PC-3 (cell line): Measurements from ENCODE around the gene CCL15. TPM values are rescaled to one million over a fixed set of nuclear protein-coding genes. Genes with fewer than 3 reads are reported as not detected.

Experiments
- ATAC-seq: fragments of 200-7000 bp; cut with Tn5 transposase; 2 replicates; pipeline ENCODE4 v1.9.1; 2020; ENCODE audit warnings: mild to moderate bottlenecking, moderate library complexity
- BruUV-seq: library from RNA; stranded (reverse); fragments of 400-500 nt; replicated peaks from 2 replicates; lab custom pipeline; 2021; lab: Mats Ljungman, UMichigan
- CTCF ChIA-PET: fragments of 300-600 bp; sonication (Branson Sonifier 250); formaldehyde crosslinking; loops from one replicate; lab custom pipeline; 2022; ENCODE audit warnings: antibody characterized with exemption; lab: Charles Lee
- POLR2A ChIA-PET: fragments of 300-600 bp; sonication (Branson Sonifier 250); formaldehyde crosslinking; loops from one replicate; lab custom pipeline; 2022; ENCODE audit warnings: antibody characterized with exemption; ENCODE audit not compliant: unreplicated experiment; lab: Charles Lee
- DNase-seq: peaks from one replicate; pipeline ENCODE4 v3.0.0-alpha.2; 2015
- H2AFZ ChIP-seq: fragments of 300-600 bp; sonication (generic); 2 replicates; pipeline ENCODE4 v1.6.0; 2016; ENCODE audit warnings: antibody characterized with exemption, low read length
- H3F3A ChIP-seq: fragments of 300-600 bp; sonication (generic); one replicate; pipeline ENCODE4 v1.6.0; 2017; ENCODE audit warnings: antibody characterized with exemption, low read length, control low read depth, mild to moderate bottlenecking; ENCODE audit not compliant: unreplicated experiment
- H3K27ac ChIP-seq: fragments of 300-600 bp; sonication (generic); 2 replicates; pipeline ENCODE4 v1.5.1; 2016; ENCODE audit warnings: mild to moderate bottlenecking, low read length
- H3K27me3 ChIP-seq: fragments of 300-600 bp; sonication (generic); 2 replicates; pipeline ENCODE4 v1.6.1; 2016; ENCODE audit warnings: low read length, mixed read lengths
- H3K36me3 ChIP-seq: fragments of 300-600 bp; sonication (generic); 2 replicates; pipeline ENCODE4 v1.6.1; 2016; ENCODE audit warnings: low read depth, mixed run types, low read length, mixed read lengths
- H3K4me1 ChIP-seq: fragments of 300-600 bp; sonication (generic); 2 replicates; pipeline ENCODE4 v1.5.1; 2016; ENCODE audit warnings: low read length; ENCODE audit not compliant: insufficient read depth
- H3K4me2 ChIP-seq: fragments of 300-600 bp; sonication (generic); 2 replicates; pipeline ENCODE4 v1.6.0; 2016; ENCODE audit warnings: low read length
- H3K4me3 ChIP-seq: fragments of 300-600 bp; sonication (generic); 2 replicates; pipeline ENCODE4 v1.5.1; 2016; ENCODE audit warnings: mild to moderate bottlenecking, low read length, mixed read lengths
- H3K79me2 ChIP-seq: fragments of 300-600 bp; sonication (generic); 2 replicates; pipeline ENCODE4 v1.6.1; 2017; ENCODE audit warnings: low read length, mixed read lengths
- H3K9ac ChIP-seq: fragments of 300-600 bp; sonication (generic); 2 replicates; pipeline ENCODE4 v1.6.0; 2016; ENCODE audit warnings: mild to moderate bottlenecking, low read length
- H3K9me2 ChIP-seq: fragments of 300-600 bp; sonication (generic); replicated peaks from 2 replicates; pipeline ENCODE4 v1.6.1; 2016; ENCODE audit warnings: mixed run types, low read length, mixed read lengths
- H3K9me3 ChIP-seq: fragments of 300-600 bp; sonication (generic); 2 replicates; pipeline ENCODE4 v1.6.1; 2016; ENCODE audit warnings: low read length, mixed read lengths
- H4K20me1 ChIP-seq: fragments of 300-600 bp; sonication (generic); 2 replicates; pipeline ENCODE4 v1.6.1; 2016; ENCODE audit warnings: low read length, mixed read lengths
- CTCF ChIP-seq: fragments of 300-600 bp; sonication (generic); conservative IDR thresholded peaks from 2 replicates; pipeline ENCODE4 v1.5.1; 2017; ENCODE audit warnings: antibody characterized with exemption, low read depth, mild to moderate bottlenecking, low read length
- EZH2 ChIP-seq: fragments of 300-600 bp; sonication (generic); IDR thresholded peaks from one replicate; pipeline ENCODE4 v1.6.1; 2017; ENCODE audit warnings: antibody characterized with exemption, mild to moderate bottlenecking, low read length; ENCODE audit not compliant: unreplicated experiment
- EZH2phosphoT487 ChIP-seq: fragments of 300-600 bp; sonication (generic); IDR thresholded peaks from 2 replicates; pipeline ENCODE4 v1.6.1; 2018; ENCODE audit warnings: mild to moderate bottlenecking, antibody characterized with exemption, low read length, borderline replicate concordance
- intact Hi-C: fragments of 100-400 bp; cut with micrococcal nuclease; formaldehyde crosslinking; loops from 2 replicates; pipeline ENCODE4 v1.9.0; 2023
- total RNA-seq: library from RNA; depleted of rRNA; stranded (reverse); fragments of >200 nt; gene quantifications from 2 replicates; pipeline ENCODE4 v1.2.3, GENCODE V29; 2014

Gene CCL15
- total RNA-seq, 1 experiment from 2014 or later, result not detected

DNA sequence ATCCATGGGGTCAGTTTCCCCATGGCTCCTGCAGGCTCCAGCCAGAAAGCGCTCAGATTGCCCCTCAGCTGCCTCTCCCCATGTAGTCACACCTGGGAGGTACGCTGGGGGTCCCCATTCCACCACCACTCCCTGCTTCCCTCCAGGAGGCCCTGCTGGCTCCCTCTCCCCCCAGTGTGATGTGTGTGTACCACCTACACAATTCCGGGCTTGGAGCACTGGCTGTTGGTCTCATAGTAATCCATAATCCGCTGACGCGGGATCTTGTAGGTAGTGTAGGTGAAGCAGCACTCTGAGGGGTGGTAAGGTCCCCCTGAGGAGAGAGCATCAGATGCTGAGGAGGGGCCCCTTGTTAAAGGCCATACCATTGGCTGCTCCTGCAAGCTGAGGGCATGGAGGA, 17.2 kb downstream of the CCL15 start:
- Histone ChIP-seq H3F3A (no peaks in the 10 kb centered on the region), H3K4me3 (no peak overlapping the region), H3K36me3 (no peaks in the 10 kb centered on the region), H3K27me3 (no peaks in the 10 kb centered on the region; the same call in none of the 2 replicates), H4K20me1 (no peaks in the 10 kb centered on the region), H3K27ac (no peak overlapping the region), H3K9me3 (no peaks in the 10 kb centered on the region), H3K4me2 (no peak overlapping the region), H2AFZ (no peak overlapping the region), H3K79me2 (no peaks in the 10 kb centered on the region), H3K9me2 (no peaks in the 10 kb centered on the region), H3K9ac (no peak overlapping the region), H3K4me1 (no peaks in the 10 kb centered on the region)
- intact Hi-C loops, result no loop called here
- no peak for DNase-seq
- POLR2A ChIA-PET, result no interaction called here
- TF ChIP-seq EZH2 (no peak), EZH2phosphoT487 (no peak), CTCF (no peak)
- CTCF ChIA-PET, result no interaction called here
- no TSS peak for BruUV-seq
- no peak for ATAC-seq

DNA sequence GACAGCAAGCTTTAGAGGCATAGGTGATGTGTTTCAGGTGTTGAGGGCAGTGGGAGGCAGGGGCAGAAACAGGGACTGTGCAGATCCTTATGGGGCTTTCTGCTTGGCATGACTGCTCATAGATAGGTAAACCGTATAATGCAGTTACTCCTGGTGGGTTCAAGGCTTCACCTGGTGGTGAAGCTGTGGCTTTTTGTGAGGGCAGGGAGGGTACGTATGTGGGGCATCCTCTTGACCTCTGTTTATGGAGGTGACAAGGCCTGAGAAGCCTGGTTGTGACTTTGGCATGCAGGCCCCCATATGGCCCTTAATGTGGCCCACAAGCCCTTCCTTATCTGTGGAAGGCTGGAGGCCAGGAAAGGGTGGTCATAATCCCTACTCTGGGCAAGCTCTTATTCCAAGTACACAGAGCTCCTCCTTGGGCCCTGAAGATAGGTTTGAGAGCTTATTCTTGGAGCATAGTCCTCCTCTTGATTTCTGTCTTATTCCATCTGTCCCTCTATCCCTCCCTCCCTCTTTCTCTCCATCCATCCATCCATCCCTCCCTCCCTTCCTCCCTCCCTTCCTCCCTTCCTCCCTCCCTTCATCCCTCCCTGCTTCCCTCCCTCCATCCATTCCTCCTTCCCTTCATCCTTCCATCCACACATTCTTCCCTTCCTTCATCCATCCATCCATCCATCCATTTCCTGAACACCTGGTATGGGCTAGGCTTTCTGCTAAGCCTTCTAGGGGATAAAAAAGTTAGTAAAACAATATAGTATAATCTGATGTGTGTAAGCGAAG, 18.8 kb downstream of the CCL15 start:
- POLR2A ChIA-PET, result no interaction called here
- Histone ChIP-seq H3K9ac (no peak overlapping the region), H3F3A (no peaks in the 10 kb centered on the region), H3K4me3 (no peak overlapping the region), H2AFZ (no peak overlapping the region), H3K27me3 (no peaks in the 10 kb centered on the region; the same call in none of the 2 replicates), H3K4me2 (no peak overlapping the region), H3K79me2 (no peaks in the 10 kb centered on the region), H3K4me1 (no peaks in the 10 kb centered on the region), H4K20me1 (no peaks in the 10 kb centered on the region), H3K27ac (no peak overlapping the region), H3K9me3 (no peaks in the 10 kb centered on the region), H3K36me3 (no peaks in the 10 kb centered on the region), H3K9me2 (no peaks in the 10 kb centered on the region)
- DNase-seq (no peak), ATAC-seq (no peak)
- BruUV-seq, result no TSS peak
- intact Hi-C loops, result no loop called here
- no peak for TF ChIP-seq EZH2
- no peak for TF ChIP-seq CTCF
- TF ChIP-seq EZH2phosphoT487, result no peak
- CTCF ChIA-PET, result interaction anchor here (0.6 kb wide), 1 partner anchor 12 kb away, joined by 7 read pairs; no protein-coding TSS in a partner anchor

DNA sequence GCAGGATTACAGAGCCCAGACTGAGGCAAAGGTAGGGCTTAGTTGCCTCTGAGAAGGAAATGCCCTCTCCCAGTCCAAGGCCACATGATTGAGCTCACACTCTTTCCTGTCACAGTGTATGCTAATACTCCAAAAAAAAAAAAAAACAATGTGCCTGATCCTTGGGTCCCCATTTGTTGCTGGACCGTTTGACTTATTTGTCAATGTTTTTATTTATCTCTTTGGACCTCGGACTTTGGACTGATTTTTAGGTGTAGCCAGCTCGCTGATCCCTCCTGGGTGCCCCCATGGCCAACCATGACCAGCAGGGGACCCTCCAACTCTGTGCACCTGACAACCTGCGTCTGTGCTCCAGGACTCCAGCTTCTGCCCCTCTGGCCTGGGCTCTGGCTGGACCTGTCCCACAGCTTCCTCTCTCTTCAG, 19.4 kb downstream of the CCL15 start:
- no peaks in the 10 kb centered on the region for H3F3A ChIP-seq
- no peaks in the 10 kb centered on the region for H3K9me3 ChIP-seq
- H3K9me2 ChIP-seq, result no peaks in the 10 kb centered on the region
- TF ChIP-seq EZH2phosphoT487, result no peak
- TF ChIP-seq EZH2, result no peak
- TF ChIP-seq CTCF, result no peak
- no peak overlapping the region for H2AFZ ChIP-seq
- H3K36me3 ChIP-seq, result no peaks in the 10 kb centered on the region
- no peaks in the 10 kb centered on the region for H3K4me1 ChIP-seq
- POLR2A ChIA-PET, result no interaction called here
- ATAC-seq, result no peak
- BruUV-seq, result no TSS peak
- no peaks in the 10 kb centered on the region; the same call in none of the 2 replicates for H3K27me3 ChIP-seq
- no peak overlapping the region for H3K4me3 ChIP-seq
- CTCF ChIA-PET, result interaction anchor here (0.6 kb wide), 2 partner anchors 12 to 167 kb away, joined by 3 to 7 read pairs; no protein-coding TSS in a partner anchor
- intact Hi-C loops, result no loop called here
- no peak overlapping the region for H3K9ac ChIP-seq
- H3K27ac ChIP-seq, result no peak overlapping the region
- H3K4me2 ChIP-seq, result no peak overlapping the region
- no peaks in the 10 kb centered on the region for H3K79me2 ChIP-seq
- DNase-seq, result no peak
- no peaks in the 10 kb centered on the region for H4K20me1 ChIP-seq
